RWPE2 (cell line): ENCODE data around the gene TICAM2.

ENCODE experiments used
- ATAC-seq: fragments of 200-7000 bp; cut with Tn5 transposase; 3 replicates; pipeline ENCODE4 v1.9.1; 2021; ENCODE audit warnings: low read depth
- DNase-seq: peaks from one replicate; pipeline ENCODE4 v3.0.0-alpha.2; 2020; ENCODE audit warnings: low spot score
- H3K27ac ChIP-seq: fragments of 450-650 bp; 2 replicates; pipeline ENCODE4 v1.5.1; 2017; ENCODE audit warnings: mild to moderate bottlenecking; ENCODE audit not compliant: poor library complexity, severe bottlenecking
- H3K27me3 ChIP-seq: fragments of 250-450 bp; sonication (Bioruptor Pico); 2 replicates; pipeline ENCODE4 v1.5.1; 2021; ENCODE audit warnings: mild to moderate bottlenecking, moderate library complexity; ENCODE audit not compliant: insufficient read depth, poor library complexity, severe bottlenecking
- H3K36me3 ChIP-seq: fragments of 250-450 bp; sonication (Bioruptor Pico); 2 replicates; pipeline ENCODE4 v1.5.1; 2020; ENCODE audit warnings: low read depth, mild to moderate bottlenecking, moderate library complexity
- H3K4me1 ChIP-seq: fragments of 250-450 bp; sonication (Bioruptor Pico); 2 replicates; pipeline ENCODE4 v1.5.1; 2021; ENCODE audit warnings: mild to moderate bottlenecking, moderate library complexity; ENCODE audit not compliant: insufficient read depth, poor library complexity, severe bottlenecking
- H3K4me3 ChIP-seq: fragments of 250-450 bp; sonication (Bioruptor Pico); 2 replicates; pipeline ENCODE4 v1.5.1; 2021; ENCODE audit warnings: mild to moderate bottlenecking, moderate library complexity; ENCODE audit not compliant: severe bottlenecking
- H3K9me3 ChIP-seq: fragments of 250-450 bp; sonication (Bioruptor Pico); 2 replicates; pipeline ENCODE4 v1.5.1; 2021; ENCODE audit warnings: mild to moderate bottlenecking, moderate library complexity; ENCODE audit not compliant: severe bottlenecking
- TF ChIP-seq, protein P1 (sequence below): fragments of 450-650 bp; IDR thresholded peaks from one replicate; pipeline ENCODE4 v1.5.1; 2017; ENCODE audit warnings: mild to moderate bottlenecking, moderate library complexity; ENCODE audit not compliant: poor library complexity, severe bottlenecking

TICAM2 gene

DNA sequence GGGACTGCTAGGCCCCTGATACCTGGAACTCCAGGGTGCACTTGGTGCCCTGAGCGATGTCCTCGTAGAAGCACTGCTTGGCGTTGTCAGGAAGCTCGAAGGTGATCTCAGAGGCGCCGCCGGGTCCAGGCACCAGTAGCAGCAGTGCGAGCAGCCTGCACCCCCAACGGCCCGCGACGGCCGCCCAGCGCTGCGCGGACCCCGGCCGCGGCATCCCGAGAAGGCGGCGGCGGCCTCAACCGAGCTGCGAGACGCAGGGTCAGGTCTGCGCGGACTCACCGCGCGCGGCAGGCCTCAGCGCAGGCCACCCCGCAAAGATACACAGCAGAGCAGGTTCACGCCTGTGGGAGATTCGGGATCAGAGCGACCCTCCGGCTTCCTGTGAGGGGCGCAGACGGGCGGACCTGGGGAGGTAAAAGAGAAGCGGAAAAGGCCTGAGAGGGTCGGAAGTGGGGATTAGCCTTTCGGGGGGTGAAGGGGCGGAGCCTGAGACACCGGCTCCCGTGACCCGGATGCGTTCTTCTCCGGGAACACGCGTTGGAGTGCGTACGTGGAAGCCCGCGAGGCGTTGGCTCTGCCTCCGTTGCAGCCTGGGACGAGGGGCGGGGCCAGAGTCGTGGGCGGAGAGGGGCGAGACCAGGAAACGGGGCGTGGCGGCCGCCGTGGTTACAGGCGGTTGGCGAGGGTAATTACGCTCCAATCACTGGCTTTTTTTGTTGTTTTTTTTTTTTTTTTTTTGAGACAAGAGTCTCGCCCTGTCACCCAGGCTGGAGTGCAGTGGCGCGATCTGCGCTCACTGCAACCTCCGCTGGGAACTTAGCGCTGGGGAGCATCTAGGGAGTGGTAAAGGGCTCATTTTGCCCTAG lies 23.5 kb upstream of the TICAM2 start, which contains the start of gene TMED7:
Gene TMED7 (minus strand): TSS at position 458 of the 866 bp plus-strand sequence. CDS start 244 bp downstream, at position 214.
- H3K36me3 ChIP-seq: peaks cover 32% of the 10 kb centered on the region
- H3K27me3 ChIP-seq: no peaks in the 10 kb centered on the region
- peak within 1 kb of the TSS; percentile 69 for H3K4me3 ChIP-seq
- TF ChIP-seq, protein P1, sequence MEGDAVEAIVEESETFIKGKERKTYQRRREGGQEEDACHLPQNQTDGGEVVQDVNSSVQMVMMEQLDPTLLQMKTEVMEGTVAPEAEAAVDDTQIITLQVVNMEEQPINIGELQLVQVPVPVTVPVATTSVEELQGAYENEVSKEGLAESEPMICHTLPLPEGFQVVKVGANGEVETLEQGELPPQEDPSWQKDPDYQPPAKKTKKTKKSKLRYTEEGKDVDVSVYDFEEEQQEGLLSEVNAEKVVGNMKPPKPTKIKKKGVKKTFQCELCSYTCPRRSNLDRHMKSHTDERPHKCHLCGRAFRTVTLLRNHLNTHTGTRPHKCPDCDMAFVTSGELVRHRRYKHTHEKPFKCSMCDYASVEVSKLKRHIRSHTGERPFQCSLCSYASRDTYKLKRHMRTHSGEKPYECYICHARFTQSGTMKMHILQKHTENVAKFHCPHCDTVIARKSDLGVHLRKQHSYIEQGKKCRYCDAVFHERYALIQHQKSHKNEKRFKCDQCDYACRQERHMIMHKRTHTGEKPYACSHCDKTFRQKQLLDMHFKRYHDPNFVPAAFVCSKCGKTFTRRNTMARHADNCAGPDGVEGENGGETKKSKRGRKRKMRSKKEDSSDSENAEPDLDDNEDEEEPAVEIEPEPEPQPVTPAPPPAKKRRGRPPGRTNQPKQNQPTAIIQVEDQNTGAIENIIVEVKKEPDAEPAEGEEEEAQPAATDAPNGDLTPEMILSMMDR: no peak
- H3K27ac ChIP-seq: peak within 1 kb of the TSS; percentile 67
- no peaks in the 10 kb centered on the region for H3K9me3 ChIP-seq
- ATAC-seq (peak; percentile 91), DNase-seq (peak; percentile 100)
- H3K4me1 ChIP-seq: peaks cover 23% of the 10 kb centered on the region

DNA sequence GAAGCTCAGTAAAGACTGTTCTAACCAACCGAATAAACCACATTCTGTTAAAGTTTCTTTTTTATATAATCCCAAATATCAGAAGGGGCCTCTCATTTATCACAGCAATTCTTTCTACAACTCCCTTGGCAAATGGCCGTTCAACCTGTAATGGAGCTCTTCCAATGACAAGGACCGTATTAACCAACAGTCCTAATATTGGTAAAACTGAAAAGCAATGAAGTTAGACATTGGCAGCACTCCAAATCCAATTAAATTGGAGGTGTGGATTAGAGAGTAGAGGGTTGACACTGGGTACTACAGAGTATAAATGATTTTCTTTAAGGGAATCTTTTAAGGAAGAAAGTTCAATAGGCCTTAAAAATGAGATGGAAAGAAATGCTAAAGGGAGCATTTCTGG lies 22.7 kb upstream of the TICAM2 start:
- ATAC-seq (no peak), DNase-seq (no peak)
- Histone ChIP-seq H3K36me3 (peaks cover 40% of the 10 kb centered on the region), H3K9me3 (no peaks in the 10 kb centered on the region), H3K27me3 (no peaks in the 10 kb centered on the region), H3K4me3 (peak overlapping the region; percentile 69), H3K27ac (peak overlapping the region; percentile 67), H3K4me1 (peaks cover 23% of the 10 kb centered on the region)
- TF ChIP-seq, protein P1: no peak

DNA sequence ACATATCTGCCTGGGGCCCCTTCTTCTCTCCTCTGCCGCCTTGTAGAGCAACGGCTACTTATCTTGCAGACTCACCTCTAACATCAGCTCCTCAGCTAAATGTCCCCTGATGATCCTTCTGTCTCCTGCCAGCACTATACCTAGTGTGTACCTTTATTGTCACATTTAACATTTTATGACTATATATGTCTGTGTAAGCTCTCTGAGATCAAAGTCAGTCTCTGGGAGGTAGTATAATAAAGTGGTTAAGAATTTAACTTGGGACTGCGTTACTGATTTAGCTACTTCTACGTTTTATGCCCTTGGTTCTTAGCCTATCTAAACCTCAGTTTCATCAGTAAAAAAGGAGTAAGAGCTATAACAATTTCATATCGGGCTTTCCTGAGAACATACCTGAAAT lies 21.4 kb upstream of the TICAM2 start:
- ATAC-seq (no peak), DNase-seq (no peak)
- no peaks in the 10 kb centered on the region for H3K27me3 ChIP-seq
- peaks cover 23% of the 10 kb centered on the region for H3K4me1 ChIP-seq
- H3K27ac ChIP-seq: no peak overlapping the region
- H3K4me3 ChIP-seq: peak overlapping the region; percentile 69
- TF ChIP-seq, protein P1: no peak
- peaks cover 54% of the 10 kb centered on the region for H3K36me3 ChIP-seq
- H3K9me3 ChIP-seq: no peaks in the 10 kb centered on the region

DNA sequence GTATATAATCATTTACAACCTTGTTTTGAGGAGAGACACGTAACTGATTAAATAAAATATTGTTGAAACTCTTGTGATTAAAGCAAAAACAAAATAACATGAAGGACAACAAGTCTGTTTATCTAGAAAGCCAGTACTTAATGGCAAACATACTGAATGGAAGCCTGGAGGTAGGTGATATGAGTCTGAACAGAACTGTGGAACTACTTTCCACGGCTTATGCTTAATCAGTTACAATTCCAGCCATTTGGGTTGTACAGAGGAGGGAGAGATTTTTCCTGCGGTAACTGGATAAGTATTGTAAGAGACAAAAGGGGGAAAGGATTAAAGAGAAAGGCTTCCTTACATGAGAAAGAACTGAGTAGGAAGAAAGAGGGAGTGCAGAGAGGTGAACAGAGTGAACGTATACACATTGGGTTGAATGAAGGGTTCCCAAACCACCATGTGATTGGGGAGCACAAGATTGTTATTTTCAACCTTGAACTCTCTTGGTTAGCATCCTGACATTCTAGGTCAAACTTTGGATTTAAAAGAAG lies 19.2 kb upstream of the TICAM2 start:
- no peak for ATAC-seq
- Histone ChIP-seq H3K27ac (no peak overlapping the region), H3K36me3 (peaks cover 76% of the 10 kb centered on the region), H3K4me1 (peaks cover 20% of the 10 kb centered on the region), H3K9me3 (no peaks in the 10 kb centered on the region), H3K4me3 (no peak overlapping the region), H3K27me3 (no peaks in the 10 kb centered on the region)
- DNase-seq: no peak
- TF ChIP-seq, protein P1: no peak
